Measurements from ENCODE around the gene NUP205.
"Not testable (repeated sequence)": the region's sequence is repeated elsewhere in the genome, so short reads cannot be mapped to it uniquely, and the experiment has no call there.

Gene NUP205

GRCh38 chr7:135620447-135620846 lies 62.7 kb downstream of the NUP205 start:
- Histone ChIP-seq H3K9ac (ENCODE audit: low read depth, low read length) (no peak overlapping the region), H3K9me3 (ENCODE audit: control insufficient read depth, insufficient read depth, low read length) (no peaks in the 10 kb centered on the region), H3K4me1 (ENCODE audit: insufficient read depth, low read length) (no peaks in the 10 kb centered on the region), H3K36me3 (ENCODE audit: insufficient read depth, low read length) (peaks cover 18% of the 10 kb centered on the region)

GRCh38 chr7:135620980-135621850 lies 63.5 kb downstream of the NUP205 start:
- H3K9ac ChIP-seq (ENCODE audit: low read depth, low read length): no peak overlapping the region
- H3K4me1 ChIP-seq (ENCODE audit: insufficient read depth, low read length): no peaks in the 10 kb centered on the region
- H3K9me3 ChIP-seq (ENCODE audit: control insufficient read depth, insufficient read depth, low read length): no peaks in the 10 kb centered on the region
- peaks cover 23% of the 10 kb centered on the region for H3K36me3 ChIP-seq (ENCODE audit: insufficient read depth, low read length)

- H3K9me3 ChIP-seq (ENCODE audit: control insufficient read depth, insufficient read depth, low read length): no peaks in the 10 kb centered on the region
- H3K4me1 ChIP-seq (ENCODE audit: insufficient read depth, low read length): no peaks in the 10 kb centered on the region
- H3K36me3 ChIP-seq (ENCODE audit: insufficient read depth, low read length): peaks cover 24% of the 10 kb centered on the region
- H3K9ac ChIP-seq (ENCODE audit: low read depth, low read length): no peak overlapping the region
These were observed 76.6 kb downstream of the NUP205 start for GRCh38 chr7:135634191-135634878.

GRCh38 chr7:135639690-135640089 lies 82.0 kb downstream of the NUP205 start:
- not testable (repeated sequence) for H3K4me1 ChIP-seq (ENCODE audit: insufficient read depth, low read length); H3K9me3 ChIP-seq (ENCODE audit: control insufficient read depth, insufficient read depth, low read length); H3K9ac ChIP-seq (ENCODE audit: low read depth, low read length)
- peaks cover 34% of the 10 kb centered on the region for H3K36me3 ChIP-seq (ENCODE audit: insufficient read depth, low read length)

- Histone ChIP-seq H3K9me3 (ENCODE audit: control insufficient read depth, insufficient read depth, low read length) (no peaks in the 10 kb centered on the region), H3K4me1 (ENCODE audit: insufficient read depth, low read length) (no peaks in the 10 kb centered on the region), H3K36me3 (ENCODE audit: insufficient read depth, low read length) (peaks cover 22% of the 10 kb centered on the region), H3K9ac (ENCODE audit: low read depth, low read length) (no peak overlapping the region)
These were observed 86.4 kb downstream of the NUP205 start for GRCh38 chr7:135644154-135644553.

- H3K36me3 ChIP-seq (ENCODE audit: insufficient read depth, low read length): peaks cover 19% of the 10 kb centered on the region
- H3K9ac ChIP-seq (ENCODE audit: low read depth, low read length): no peak overlapping the region
These were observed 87.0 kb downstream of the NUP205 start for GRCh38 chr7:135644729-135645128.

GRCh38 chr7:135645296-135645904 lies 87.7 kb downstream of the NUP205 start:
- H3K36me3 ChIP-seq (ENCODE audit: insufficient read depth, low read length): peaks cover 15% of the 10 kb centered on the region
- no peaks in the 10 kb centered on the region for H3K9me3 ChIP-seq (ENCODE audit: control insufficient read depth, insufficient read depth, low read length)
- H3K4me1 ChIP-seq (ENCODE audit: insufficient read depth, low read length): no peaks in the 10 kb centered on the region
- no peak overlapping the region for H3K9ac ChIP-seq (ENCODE audit: low read depth, low read length)

More at GRCh38 chr7:135644729-135645128, 87.0 kb downstream of the NUP205 start:
- H3K4me1 ChIP-seq (ENCODE audit: insufficient read depth, low read length): no peaks in the 10 kb centered on the region
- no peaks in the 10 kb centered on the region for H3K9me3 ChIP-seq (ENCODE audit: control insufficient read depth, insufficient read depth, low read length)

- Histone ChIP-seq H3K9me3 (ENCODE audit: control insufficient read depth, insufficient read depth, low read length) (no peaks in the 10 kb centered on the region), H3K4me1 (ENCODE audit: insufficient read depth, low read length) (no peaks in the 10 kb centered on the region), H3K9ac (ENCODE audit: low read depth, low read length) (no peak overlapping the region), H3K36me3 (ENCODE audit: insufficient read depth, low read length) (peaks cover 5% of the 10 kb centered on the region)
These were observed 90.0 kb downstream of the NUP205 start for GRCh38 chr7:135647755-135648154.

GRCh38 chr7:135648235-135648634 lies 90.5 kb downstream of the NUP205 start:
- Histone ChIP-seq H3K9me3 (ENCODE audit: control insufficient read depth, insufficient read depth, low read length) (no peaks in the 10 kb centered on the region), H3K9ac (ENCODE audit: low read depth, low read length) (no peak overlapping the region), H3K36me3 (ENCODE audit: insufficient read depth, low read length) (peaks cover 5% of the 10 kb centered on the region)

GRCh38 chr7:135650831-135651573 lies 93.3 kb downstream of the NUP205 start:
- no peaks in the 10 kb centered on the region for H3K9me3 ChIP-seq (ENCODE audit: control insufficient read depth, insufficient read depth, low read length)
- H3K4me1 ChIP-seq (ENCODE audit: insufficient read depth, low read length): no peaks in the 10 kb centered on the region
- no peak overlapping the region for H3K9ac ChIP-seq (ENCODE audit: low read depth, low read length)
- H3K36me3 ChIP-seq (ENCODE audit: insufficient read depth, low read length): peaks cover 2% of the 10 kb centered on the region

More at GRCh38 chr7:135648235-135648634, 90.5 kb downstream of the NUP205 start:
- no peaks in the 10 kb centered on the region for H3K4me1 ChIP-seq (ENCODE audit: insufficient read depth, low read length)

GRCh38 chr7:135653340-135654080 lies 95.8 kb downstream of the NUP205 start:
- H3K4me1 ChIP-seq (ENCODE audit: insufficient read depth, low read length): no peaks in the 10 kb centered on the region
- H3K9me3 ChIP-seq (ENCODE audit: control insufficient read depth, insufficient read depth, low read length): no peaks in the 10 kb centered on the region
- no peak overlapping the region for H3K9ac ChIP-seq (ENCODE audit: low read depth, low read length)
- H3K36me3 ChIP-seq (ENCODE audit: insufficient read depth, low read length): no peaks in the 10 kb centered on the region

GRCh38 chr7:135658564-135658963 lies 100.8 kb downstream of the NUP205 start:
- H3K9ac ChIP-seq (ENCODE audit: low read depth, low read length): no peak overlapping the region
- H3K9me3 ChIP-seq (ENCODE audit: control insufficient read depth, insufficient read depth, low read length): no peaks in the 10 kb centered on the region
- no peaks in the 10 kb centered on the region; the same call in 1 of the 2 replicates for H3K4me1 ChIP-seq (ENCODE audit: insufficient read depth, low read length)
- H3K36me3 ChIP-seq (ENCODE audit: insufficient read depth, low read length): no peaks in the 10 kb centered on the region

- no peaks in the 10 kb centered on the region; the same call in 1 of the 2 replicates for H3K4me1 ChIP-seq (ENCODE audit: insufficient read depth, low read length)
- H3K36me3 ChIP-seq (ENCODE audit: insufficient read depth, low read length): no peaks in the 10 kb centered on the region
- no peak overlapping the region for H3K9ac ChIP-seq (ENCODE audit: low read depth, low read length)
- H3K9me3 ChIP-seq (ENCODE audit: control insufficient read depth, insufficient read depth, low read length): no peaks in the 10 kb centered on the region
These were observed 101.6 kb downstream of the NUP205 start for GRCh38 chr7:135659159-135659846.
